ENCODE results near the gene ACSM5.
"Not testable (repeated sequence)": the region's sequence is repeated elsewhere in the genome, so short reads cannot be mapped to it uniquely, and the experiment has no call there.

The ACSM5 gene

GRCh38 chr16:20401066-20401465 is 8.3 kb upstream of the ACSM5 start:
- no peak for DNase-seq

- no peak for DNase-seq
These were observed 7.8 kb upstream of the ACSM5 start for GRCh38 chr16:20401475-20402016.

GRCh38 chr16:20402651-20403050 is 6.7 kb upstream of the ACSM5 start:
- DNase-seq: no peak

- DNase-seq: no peak
These were observed 4.7 kb upstream of the ACSM5 start, which contains the start of gene PDILT for GRCh38 chr16:20404637-20405036. Gene PDILT, minus strand, starts transcription at chr16:20404737. Its CDS starts 5,437 bp downstream, at chr16:20399300.

- no peak for DNase-seq
These were observed 888 bp downstream of the ACSM5 start for GRCh38 chr16:20410121-20410723.

GRCh38 chr16:20411055-20411454 is 1.7 kb downstream of the ACSM5 start:
- DNase-seq: no peak

- no peak for DNase-seq
These were observed 6.2 kb downstream of the ACSM5 start for GRCh38 chr16:20415541-20415940.

GRCh38 chr16:20419093-20419492 is 9.8 kb downstream of the ACSM5 start:
- not testable (repeated sequence) for DNase-seq

GRCh38 chr16:20421748-20422147 is 12.4 kb downstream of the ACSM5 start:
- not testable (repeated sequence) for DNase-seq

- DNase-seq: not testable (repeated sequence)
These were observed 14.4 kb downstream of the ACSM5 start for GRCh38 chr16:20423772-20424128.

- DNase-seq: no peak
These were observed 15.0 kb downstream of the ACSM5 start for GRCh38 chr16:20424129-20424866.

GRCh38 chr16:20427401-20427797 is 18.1 kb downstream of the ACSM5 start:
- not testable (repeated sequence) for DNase-seq

- DNase-seq: not testable (repeated sequence)
These were observed 20.2 kb downstream of the ACSM5 start for GRCh38 chr16:20429499-20429898.

GRCh38 chr16:20430480-20430879 is 21.1 kb downstream of the ACSM5 start:
- not testable (repeated sequence) for DNase-seq

- DNase-seq: no peak
These were observed 21.6 kb downstream of the ACSM5 start for GRCh38 chr16:20430948-20431347.

- not testable (repeated sequence) for DNase-seq
These were observed 29.6 kb downstream of the ACSM5 start for GRCh38 chr16:20438950-20439349.

GRCh38 chr16:20439820-20440231 is 30.5 kb downstream of the ACSM5 start:
- not testable (repeated sequence) for DNase-seq

GRCh38 chr16:20440731-20441130 is 31.4 kb downstream of the ACSM5 start:
- DNase-seq: not testable (repeated sequence)

- no peak for DNase-seq
These were observed 31.9 kb downstream of the ACSM5 start for GRCh38 chr16:20441191-20441590.

GRCh38 chr16:20441859-20442258 is 32.5 kb downstream of the ACSM5 start:
- not testable (repeated sequence) for DNase-seq

GRCh38 chr16:20446652-20447393 is 37.5 kb downstream of the ACSM5 start:
- not testable (repeated sequence) for DNase-seq

- DNase-seq: not testable (repeated sequence)
These were observed 42.0 kb downstream of the ACSM5 start, which contains the start of gene ACSM2A for GRCh38 chr16:20451364-20451763. Gene ACSM2A, plus strand, starts transcription at chr16:20451521. Its CDS starts 8,594 bp downstream, at chr16:20460115.

- DNase-seq: not testable (repeated sequence)
These were observed 44.3 kb downstream of the ACSM5 start for GRCh38 chr16:20453633-20454032.
